ENCODE results near the gene UCK2.

The UCK2 gene

GRCh38 chr1:165884009-165884689, 56.7 kb downstream of the UCK2 start:
- no peak for DNase-seq

GRCh38 chr1:165884690-165885304, 57.4 kb downstream of the UCK2 start:
- DNase-seq: no peak

- DNase-seq: no peak
Measured at GRCh38 chr1:165885305-165885694, 57.9 kb downstream of the UCK2 start.

GRCh38 chr1:165886193-165886592, 58.8 kb downstream of the UCK2 start:
- no peak for DNase-seq

- DNase-seq: no peak
Measured at GRCh38 chr1:165886983-165887382, 59.6 kb downstream of the UCK2 start.

GRCh38 chr1:165887877-165888551, 60.6 kb downstream of the UCK2 start:
- DNase-seq: no peak

- no peak for DNase-seq
Measured at GRCh38 chr1:165888552-165888920, 61.1 kb downstream of the UCK2 start.

- no peak for DNase-seq
Measured at GRCh38 chr1:165890684-165891083, 63.3 kb downstream of the UCK2 start.

- no peak for DNase-seq
Measured at GRCh38 chr1:165891111-165891860, 63.9 kb downstream of the UCK2 start.

- DNase-seq: no peak
Measured at GRCh38 chr1:165892935-165893334, 65.5 kb downstream of the UCK2 start.

- no peak for DNase-seq
Measured at GRCh38 chr1:165893507-165893906, 66.1 kb downstream of the UCK2 start.

- DNase-seq: no peak
Measured at GRCh38 chr1:165894591-165894990, 67.2 kb downstream of the UCK2 start.

GRCh38 chr1:165895451-165895871, 68.0 kb downstream of the UCK2 start:
- no peak for DNase-seq

GRCh38 chr1:165896277-165896676, 68.9 kb downstream of the UCK2 start:
- no peak for DNase-seq

- no peak for DNase-seq
Measured at GRCh38 chr1:165897326-165898303, 70.2 kb downstream of the UCK2 start.

GRCh38 chr1:165898837-165899236, 71.4 kb downstream of the UCK2 start:
- DNase-seq: no peak

- DNase-seq: no peak
Measured at GRCh38 chr1:165899461-165899941, 72.1 kb downstream of the UCK2 start.

- no peak for DNase-seq
Measured at GRCh38 chr1:165900576-165901380, 73.4 kb downstream of the UCK2 start.

- no peak for DNase-seq
Measured at GRCh38 chr1:165902565-165902964, 75.2 kb downstream of the UCK2 start.

- DNase-seq: no peak
Measured at GRCh38 chr1:165903672-165904071, 76.3 kb downstream of the UCK2 start.

- DNase-seq: no peak
Measured at GRCh38 chr1:165904948-165905347, 77.5 kb downstream of the UCK2 start.
